NOMO-1 treated with dmso at 0.1 percent for 144 hours (cell line): Measurements from ENCODE around the gene BTG4.

ENCODE experiments used
- DNase-seq: peaks from one replicate; lab custom pipeline; 2025; ENCODE audit not compliant: unreplicated experiment; lab: John Stamatoyannopoulos, UW

Gene BTG4

GRCh38 chr11:111455291-111456085 is 56.7 kb downstream of the BTG4 start:
- no peak for DNase-seq

- DNase-seq, result no peak
Observed at GRCh38 chr11:111454561-111455192, 57.5 kb downstream of the BTG4 start.

- DNase-seq, result no peak
Observed at GRCh38 chr11:111452817-111453552, 59.2 kb downstream of the BTG4 start.

- DNase-seq, result no peak
Observed at GRCh38 chr11:111452146-111452545, 60.0 kb downstream of the BTG4 start.

- DNase-seq, result no peak
Observed at GRCh38 chr11:111450480-111451320, 61.5 kb downstream of the BTG4 start.

GRCh38 chr11:111449696-111450479 is 62.3 kb downstream of the BTG4 start:
- DNase-seq, result no peak

- DNase-seq, result no peak
Observed at GRCh38 chr11:111448831-111449557, 63.2 kb downstream of the BTG4 start.

GRCh38 chr11:111448414-111448813 is 63.8 kb downstream of the BTG4 start:
- DNase-seq, result no peak

GRCh38 chr11:111447931-111448330 is 64.3 kb downstream of the BTG4 start:
- DNase-seq, result no peak

- no peak for DNase-seq
Observed at GRCh38 chr11:111447112-111447471, 65.1 kb downstream of the BTG4 start.

GRCh38 chr11:111446404-111447111 is 65.6 kb downstream of the BTG4 start:
- DNase-seq, result peak; percentile 97

GRCh38 chr11:111445586-111445985 is 66.6 kb downstream of the BTG4 start:
- no peak for DNase-seq
